Liver (tissue), 9 donors: ENCODE data around the gene NAA40. TPM values are rescaled to one million over a fixed set of nuclear protein-coding genes. Genes with fewer than 3 reads are reported as not detected.

ENCODE experiments used
- DNase-seq: peaks from one replicate; pipeline ENCODE4 v3.0.0-alpha.2; 2017; ENCODE audit warnings: low spot score
- H3K27ac ChIP-seq, 2 donors: one replicate each; pipeline ENCODE4 v1.7.0; 2013; ENCODE audit warnings: inconsistent platforms in 2 of 2, low read length in 2 of 2, control low read depth in 1 of 2, low read depth in 1 of 2, mild to moderate bottlenecking in 1 of 2
- H3K27me3 ChIP-seq, 4 donors: one replicate each; pipeline versions ENCODE4 v1.6.1 to v1.7.0; 2013; ENCODE audit warnings: low read length in 3 of 4, inconsistent platforms in 1 of 4, mild to moderate bottlenecking in 1 of 4, moderate library complexity in 1 of 4; ENCODE audit not compliant: control insufficient read depth in 4 of 4, insufficient read depth in 4 of 4
- H3K36me3 ChIP-seq, 4 donors: one replicate each; pipeline versions ENCODE4 v1.6.1 to v1.7.0; 2013; ENCODE audit warnings: low read length in 3 of 4, mild to moderate bottlenecking in 3 of 4, low read depth in 1 of 4, moderate library complexity in 1 of 4; ENCODE audit not compliant: control insufficient read depth in 4 of 4, insufficient read depth in 3 of 4
- H3K4me1 ChIP-seq, 4 donors: one replicate each; pipeline versions ENCODE4 v1.6.1 to v1.7.0; 2013; ENCODE audit warnings: low read length in 3 of 4, mild to moderate bottlenecking in 3 of 4, moderate library complexity in 1 of 4; ENCODE audit not compliant: control insufficient read depth in 4 of 4, insufficient read depth in 4 of 4
- H3K4me3 ChIP-seq, 3 donors: one replicate each; pipeline versions ENCODE4 v1.6.1 to v1.7.0; 2013; ENCODE audit warnings: low read length in 3 of 3, control low read depth in 1 of 3, low read depth in 1 of 3, mild to moderate bottlenecking in 1 of 3
- H3K9ac ChIP-seq, 2 donors: one replicate each; pipeline ENCODE4 v1.7.0; 2013; ENCODE audit warnings: low read length in 2 of 2, mild to moderate bottlenecking in 2 of 2, moderate library complexity in 2 of 2, control low read depth in 1 of 2, low read depth in 1 of 2
- H3K9me3 ChIP-seq, 4 donors: one replicate each; pipeline versions ENCODE4 v1.6.1 to v1.7.0; 2013; ENCODE audit warnings: low read length in 3 of 4; ENCODE audit not compliant: control insufficient read depth in 4 of 4
- CTCF ChIP-seq: fragments of 150-350 bp; IDR thresholded peaks from 2 replicates; pipeline ENCODE4 v1.5.1; 2017; ENCODE audit warnings: improper control_type of control experiment, low read depth, low read length; ENCODE audit not compliant: missing input control
- EGR1 ChIP-seq, 2 donors: IDR thresholded peaks; 2 replicates each; pipeline ENCODE4 v1.6.1; 2016 to 2018; ENCODE audit warnings: antibody characterized with exemption in 2 of 2, low read depth in 2 of 2
- FOXA1 ChIP-seq: IDR thresholded peaks from 2 replicates; pipeline ENCODE4 v1.6.1; 2016; ENCODE audit warnings: antibody characterized with exemption
- FOXA2 ChIP-seq: IDR thresholded peaks from 2 replicates; pipeline ENCODE4 v1.6.1; 2016; ENCODE audit warnings: antibody characterized with exemption
- GABPA ChIP-seq, 2 donors: IDR thresholded peaks in 1 of 2; conservative IDR thresholded peaks in 1 of 2; 2 replicates each; pipeline ENCODE4 v1.6.1; 2016; ENCODE audit warnings: antibody characterized with exemption in 2 of 2, mild to moderate bottlenecking in 1 of 2, moderate library complexity in 1 of 2
- HNF4G ChIP-seq: IDR thresholded peaks from 2 replicates; pipeline ENCODE4 v1.6.1; 2016; ENCODE audit warnings: antibody characterized with exemption
- JUND ChIP-seq, 2 donors: IDR thresholded peaks; 2 replicates each; pipeline ENCODE4 v1.6.1; 2016; ENCODE audit warnings: antibody characterized with exemption in 2 of 2
- NR2F2 ChIP-seq: IDR thresholded peaks from 2 replicates; pipeline ENCODE4 v1.6.1; 2016; ENCODE audit warnings: antibody characterized with exemption
- RAD21 ChIP-seq, 2 donors: IDR thresholded peaks; 2 replicates each; pipeline ENCODE4 v1.6.1; 2016; ENCODE audit warnings: antibody characterized with exemption in 2 of 2, mild to moderate bottlenecking in 2 of 2
- RXRA ChIP-seq, 2 donors: IDR thresholded peaks; 2 replicates each; pipeline ENCODE4 v1.6.1; 2017 to 2018; ENCODE audit warnings: antibody characterized with exemption in 2 of 2, mild to moderate bottlenecking in 1 of 2
- SP1 ChIP-seq: IDR thresholded peaks from 2 replicates; pipeline ENCODE4 v1.6.1; 2018; ENCODE audit warnings: antibody characterized with exemption, mild to moderate bottlenecking
- TAF1 ChIP-seq: conservative IDR thresholded peaks from 2 replicates; pipeline ENCODE4 v1.6.1; 2016; ENCODE audit warnings: antibody characterized with exemption, mild to moderate bottlenecking
- ZBTB33 ChIP-seq: IDR thresholded peaks from 2 replicates; pipeline ENCODE4 v1.6.1; 2016; ENCODE audit warnings: antibody characterized with exemption
- WGBS: extraction: QIAGEN DNeasy Blood & Tissue Kit; methylation state at CpG from one replicate; pipeline ENCODE4 v1.1.7; 2013; 5-methylcytosine and 5-hydroxymethylcytosine counted together
- polyA plus RNA-seq, 2 donors: library from polyadenylated mRNA; stranded (reverse) in 1 of 2; unstranded in 1 of 2; fragments of 200-250 nt in 1 of 2; fragments of >200 nt in 1 of 2; fragmentation: Nextera tagmentation in 1 of 2; extraction: Ambion mirVana in 1 of 2; gene quantifications; one replicate each; pipeline versions ENCODE4 v1.2.1 to v1.2.3, GENCODE V29; 2013 to 2015
- total RNA-seq, 2 donors: library from RNA; depleted of rRNA; stranded (reverse); fragments of >200 nt; gene quantifications; one replicate each; pipeline ENCODE4 v1.2.3, GENCODE V29; 2014
- donor health status: healthy.
- donor health status: healthy.
- donor health status: healthy.
- donor health status: healthy.
- donor health status: healthy.

The NAA40 gene
- total and polyA plus RNA-seq, 4 donors = 3.0 to 7.3 (median 4.7) TPM

DNA sequence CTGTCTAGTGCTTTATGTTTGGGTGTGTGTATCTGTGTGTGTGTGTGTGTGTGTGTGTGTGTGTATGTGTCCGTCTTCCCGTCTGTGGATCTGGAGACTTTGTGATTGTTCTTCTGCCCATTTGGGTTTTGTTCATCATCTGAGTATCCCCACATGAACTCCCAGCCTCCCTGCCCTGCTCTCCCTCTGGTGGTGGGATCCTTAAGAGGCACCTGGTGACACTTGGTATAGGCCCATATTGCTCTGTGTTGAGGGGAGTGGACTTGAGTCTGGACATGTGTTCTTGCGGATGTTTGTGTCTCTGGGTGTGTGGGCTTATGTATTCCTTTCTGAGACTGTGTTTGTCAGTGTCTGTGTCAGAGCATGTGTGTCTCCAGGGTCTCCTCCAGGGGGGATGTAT lies 37.1 kb upstream of the NAA40 start:
- no peak overlapping the region for H3K4me3 ChIP-seq
- DNase-seq = no peak
- peaks cover 13 to 80% (median 72%) of the 10 kb centered on the region in 4 donors for H3K36me3 ChIP-seq
- H3K9ac ChIP-seq = no peak overlapping the region
- TF ChIP-seq ZBTB33 (no peak), RAD21 (IDR thresholded peaks at IDR 0.05) (peak in 1 of 2 donors; percentile 55), CTCF (peak; percentile 10), GABPA (IDR thresholded peaks at IDR 0.05 in 1 of 2, conservative IDR thresholded peaks at IDR 0.05 in 1 of 2) (no peak)
- H3K27ac ChIP-seq = no peak overlapping the region
- no peaks in the 10 kb centered on the region for H3K27me3 ChIP-seq
- peaks cover 0 to 3% (median 0%) of the 10 kb centered on the region in 4 donors for H3K4me1 ChIP-seq
- H3K9me3 ChIP-seq = no peaks in the 10 kb centered on the region
- WGBS = 87% methylated on average over 3 of the region's 3 CpGs

- no peaks in the 10 kb centered on the region for H3K27me3 ChIP-seq
- no peak for DNase-seq
- WGBS = 96% methylated on average over 14 of the region's 14 CpGs
These were observed 34.9 kb upstream of the NAA40 start for GRCh38 chr11:63903884-63904283.

More at GRCh38 chr11:63903884-63904283, 34.9 kb upstream of the NAA40 start:
- Histone ChIP-seq H3K4me3 (no peak overlapping the region), H3K4me1 (peaks cover 0 to 3% (median 0%) of the 10 kb centered on the region in 4 donors), H3K27ac (no peak overlapping the region), H3K9ac (no peak overlapping the region), H3K9me3 (no peaks in the 10 kb centered on the region), H3K36me3 (peaks cover 13 to 77% (median 66%) of the 10 kb centered on the region in 4 donors)
- TF ChIP-seq NR2F2 (no peak), FOXA1 (no peak), RAD21 (IDR thresholded peaks at IDR 0.05) (no peak), JUND (IDR thresholded peaks at IDR 0.05) (no peak), HNF4G (no peak), SP1 (no peak), GABPA (IDR thresholded peaks at IDR 0.05 in 1 of 2, conservative IDR thresholded peaks at IDR 0.05 in 1 of 2) (no peak), ZBTB33 (no peak), CTCF (no peak), EGR1 (IDR thresholded peaks at IDR 0.05; ENCODE audit: low read depth in 2 of 2) (no peak), FOXA2 (no peak), RXRA (IDR thresholded peaks at IDR 0.05) (no peak), TAF1 (no peak)
